Body of pancreas (tissue), 4 donors: ENCODE measurements around the gene PLA2G10. TPM values are rescaled to one million over a fixed set of nuclear protein-coding genes. Genes with fewer than 3 reads are reported as not detected.

Experiments used
- ATAC-seq: fragments of 150-250 bp; one replicate; pipeline ENCODE4 v1.9.1; 2016
- DNase-seq, 4 donors: peaks; one replicate each; pipeline ENCODE4 v3.0.0-alpha.2; 2019
- H3K27ac ChIP-seq, 4 donors: fragments of 200-600 bp; sonication (generic); 1 replicate in 3 of 4; 2 replicates in 1 of 4; pipeline versions ENCODE4 v1.5.1 to v1.6.1; 2016 to 2019; ENCODE audit warnings: mild to moderate bottlenecking in 1 of 4, mixed read lengths in 1 of 4, moderate library complexity in 1 of 4
- H3K27me3 ChIP-seq, 2 donors: fragments of 200-600 bp; sonication (generic); one replicate each; pipeline ENCODE4 v1.6.0; 2016; ENCODE audit warnings: mild to moderate bottlenecking in 1 of 2
- H3K36me3 ChIP-seq, 2 donors: fragments of 200-600 bp; sonication (generic); replicated peaks in 1 of 2; 2 replicates each; pipeline ENCODE4 v1.5.1; 2016; ENCODE audit warnings: low read depth in 2 of 2; ENCODE audit not compliant: insufficient read depth in 1 of 2
- H3K4me1 ChIP-seq: fragments of 200-600 bp; sonication (generic); one replicate; pipeline ENCODE4 v1.6.0; 2016
- H3K4me3 ChIP-seq, 2 donors: fragments of 200-600 bp; sonication (generic); 1 replicate in 1 of 2; 2 replicates in 1 of 2; pipeline ENCODE4 v1.5.1; 2016 to 2019
- H3K9me3 ChIP-seq, 3 donors: fragments of 200-600 bp; sonication (generic); 1 replicate in 2 of 3; 2 replicates in 1 of 3; pipeline ENCODE4 v1.5.1; 2016
- CTCF ChIP-seq, 7 experiments: fragments of 450-650 bp in 4 of 7; fragments of 200-600 bp in 3 of 7; sonication (generic) in 3 of 7; IDR thresholded peaks; one replicate each; pipeline ENCODE4 v1.5.1; 2016 to 2019; ENCODE audit warnings: antibody characterized with exemption in 7 of 7
- POLR2A ChIP-seq, 3 donors: fragments of 450-650 bp; IDR thresholded peaks; one replicate each; pipeline ENCODE4 v1.6.1; 2016; ENCODE audit warnings: antibody characterized with exemption in 3 of 3, mild to moderate bottlenecking in 2 of 3
- WGBS, 2 donors: methylation state at CpG; one replicate each; pipeline ENCODE4 v1.1.5; 2017; 5-methylcytosine and 5-hydroxymethylcytosine counted together
- intact Hi-C: fragments of 100-400 bp; cut with DNase I; formaldehyde crosslinking; loops from one replicate; pipeline ENCODE4 v1.15.1; 2023
- small RNA-seq: library from RNA; depleted of rRNA; stranded (forward); fragments of <200 nt; gene quantifications from one replicate; pipeline ENCODE3, GENCODE V24; 2016
- total RNA-seq, 2 donors: library from RNA; depleted of rRNA; stranded (reverse); fragments of >200 nt; gene quantifications; one replicate each; pipeline ENCODE4 v1.1.0, GENCODE V29; 2016

PLA2G10 gene
- total RNA-seq, 2 donors from 2014 or later: 2.6 TPM; not detected in 1

DNA sequence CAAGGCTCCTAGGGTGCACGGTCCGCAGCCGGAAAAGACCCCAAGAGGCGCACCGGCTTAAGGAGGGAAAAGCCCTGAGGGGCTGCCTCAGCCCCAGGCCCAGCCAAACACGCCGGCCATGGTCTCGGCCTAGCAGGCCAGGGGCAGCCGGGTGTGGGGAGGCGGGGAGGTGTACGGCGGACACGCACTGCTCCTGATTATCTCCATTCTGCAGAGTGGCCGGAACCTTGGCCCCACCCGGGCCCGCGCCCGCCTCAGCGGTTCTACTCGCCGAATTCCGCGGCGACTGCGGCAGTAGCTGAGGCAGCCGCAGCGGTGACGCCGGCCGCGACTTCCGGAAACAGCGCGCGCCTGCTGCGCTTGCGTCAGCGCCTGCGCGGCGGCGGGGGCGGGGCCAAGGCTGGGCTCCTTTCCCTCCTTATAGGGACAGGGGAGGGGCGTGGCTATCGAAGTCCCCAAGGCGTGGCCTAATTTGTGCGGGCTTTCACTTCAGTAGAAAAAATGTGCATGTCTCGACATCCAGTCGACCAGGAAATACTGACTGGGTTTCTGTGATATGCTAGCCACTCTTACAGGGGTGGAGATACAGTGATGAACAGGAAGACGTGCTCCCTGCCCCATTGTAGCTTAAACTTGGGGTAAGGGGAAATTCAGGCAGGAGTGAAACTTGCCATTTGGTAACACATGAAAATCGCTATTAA lies 64.0 kb downstream of the PLA2G10 start, which contains the start of gene PARN:
Gene PARN, minus strand, starts transcription at position 342 of the 701 bp plus-strand sequence. Its CDS starts 135 bp downstream, at position 207.
- H3K27me3 ChIP-seq: no peaks in the 10 kb centered on the region
- H3K4me1 ChIP-seq: peaks cover 35% of the 10 kb centered on the region
- TF ChIP-seq CTCF (IDR thresholded peaks at IDR 0.05) (peak in 1 of 7 experiments; percentile 9), POLR2A (IDR thresholded peaks at IDR 0.05) (peak; percentile 93 to 96 (median 96))
- intact Hi-C loops: no loop called here
- DNase-seq: peak; percentile 98 to 99 (median 99)
- peak within 1 kb of the TSS; percentile 75 to 88 (median 83) for H3K27ac ChIP-seq
- no peaks in the 10 kb centered on the region for H3K9me3 ChIP-seq
- H3K4me3 ChIP-seq: peak within 1 kb of the TSS; percentile 71
- WGBS, 2 donors: 1% methylated on average over 14 to 51 of the region's 51 CpGs
- peak; percentile 83 for ATAC-seq
- H3K36me3 ChIP-seq: no peaks in the 10 kb centered on the region

- H3K27me3 ChIP-seq: no peaks in the 10 kb centered on the region
- TF ChIP-seq POLR2A (IDR thresholded peaks at IDR 0.05) (no peak), CTCF (IDR thresholded peaks at IDR 0.05) (no peak)
- no peaks in the 10 kb centered on the region for H3K9me3 ChIP-seq
- H3K36me3 ChIP-seq: no peaks in the 10 kb centered on the region
- peaks cover 30% of the 10 kb centered on the region for H3K4me1 ChIP-seq
- peak overlapping the region; percentile 74 to 88 (median 80) for H3K27ac ChIP-seq
- WGBS, 2 donors: 0 to 2% methylated on average over 17 of the region's 17 CpGs
- ATAC-seq: no peak
- peak overlapping the region; percentile 71 for H3K4me3 ChIP-seq
- DNase-seq: peak in 1 of 4 donors; percentile 3
- intact Hi-C loops: no loop called here
These were observed 64.5 kb downstream of the PLA2G10 start for GRCh38 chr16:14629612-14629918.

GRCh38 chr16:14628806-14629611 lies 65.1 kb downstream of the PLA2G10 start:
- intact Hi-C loops: no loop called here
- peaks cover 24% of the 10 kb centered on the region for H3K4me1 ChIP-seq
- TF ChIP-seq CTCF (IDR thresholded peaks at IDR 0.05) (no peak), POLR2A (IDR thresholded peaks at IDR 0.05) (no peak)
- H3K27me3 ChIP-seq: no peaks in the 10 kb centered on the region
- WGBS, 2 donors: 49 to 56% methylated on average over 11 to 12 of the region's 12 CpGs
- peak overlapping the region in 1 of 2 donors; percentile 71 for H3K4me3 ChIP-seq
- ATAC-seq (no peak), DNase-seq (no peak)
- no peaks in the 10 kb centered on the region for H3K9me3 ChIP-seq
- no peaks in the 10 kb centered on the region for H3K36me3 ChIP-seq
- peak overlapping the region; percentile 4 to 88 (median 80) for H3K27ac ChIP-seq

DNA sequence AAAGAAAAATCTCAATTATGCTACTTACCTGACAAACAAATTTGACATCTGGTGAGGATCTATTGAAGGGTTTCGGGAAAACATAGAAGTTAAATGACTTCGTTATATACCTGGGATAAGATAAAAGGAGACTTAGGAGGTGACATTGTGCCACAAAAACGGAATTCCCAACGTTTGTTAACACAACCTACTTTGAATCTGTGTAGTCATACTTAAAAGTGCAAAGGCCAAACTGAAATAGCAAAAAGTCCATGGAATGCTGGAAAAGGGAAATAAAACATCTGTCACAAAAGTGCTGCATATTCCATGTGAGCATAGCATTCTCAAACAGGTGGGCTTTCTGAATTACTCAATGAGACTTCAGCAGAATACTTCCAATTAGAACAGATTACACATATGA lies 67.0 kb downstream of the PLA2G10 start:
- Histone ChIP-seq H3K4me3 (no peak overlapping the region), H3K4me1 (peaks cover 17% of the 10 kb centered on the region), H3K36me3 (no peaks in the 10 kb centered on the region), H3K27ac (no peak overlapping the region), H3K27me3 (no peaks in the 10 kb centered on the region), H3K9me3 (no peaks in the 10 kb centered on the region)
- DNase-seq (no peak), ATAC-seq (no peak)
- WGBS, 2 donors: 83 to 84% methylated on average over 4 of the region's 4 CpGs
- intact Hi-C loops: no loop called here
- no peak for TF ChIP-seq CTCF (IDR thresholded peaks at IDR 0.05)
- no peak for TF ChIP-seq POLR2A (IDR thresholded peaks at IDR 0.05)

Small RNAs within 50 kb of the gene (small RNA-seq; reads per million reads assigned to genes)
- not detected for gene RNU7-125P

Other genes with a start within 250 kb of the PLA2G10 start
- 10 to 100 TPM; 24.1 to 99.9 TPM for gene PARN, start 64.0 kb downstream of the PLA2G10 start, total RNA-seq
- gene BFAR, start 61.4 kb downstream of the PLA2G10 start, total RNA-seq: 10 to 100 TPM; 38.2 to 43.6 TPM
- not detected for gene NPIPA3, start 9.1 kb upstream of the PLA2G10 start, total RNA-seq
- not detected for gene NPIPA2, start 48.2 kb upstream of the PLA2G10 start, total RNA-seq
- 100 to 1,000 TPM in 1 of 2 donors, 10 to 100 TPM in 1; 49.4 to 102 TPM for gene NOMO1, start 139.4 kb upstream of the PLA2G10 start, total RNA-seq
- 10 to 100 TPM; 38.1 to 46.8 TPM for gene NPIPA1, start 243.1 kb upstream of the PLA2G10 start, total RNA-seq